22Rv1 (cell line): ENCODE results near the gene PDE1A.

ENCODE experiments used
- H3K27ac ChIP-seq: fragments of 450-650 bp; 2 replicates; pipeline ENCODE4 v1.5.1; 2017
- ZFX ChIP-seq: fragments of 450-650 bp; IDR thresholded peaks from 2 replicates; pipeline ENCODE4 v1.6.1; 2017; ENCODE audit warnings: antibody characterized with exemption, borderline replicate concordance
- TF ChIP-seq, protein P1 (sequence below): fragments of 450-650 bp; IDR thresholded peaks from 2 replicates; pipeline ENCODE4 v1.5.1; 2017; ENCODE audit warnings: mild to moderate bottlenecking

The PDE1A gene

DNA sequence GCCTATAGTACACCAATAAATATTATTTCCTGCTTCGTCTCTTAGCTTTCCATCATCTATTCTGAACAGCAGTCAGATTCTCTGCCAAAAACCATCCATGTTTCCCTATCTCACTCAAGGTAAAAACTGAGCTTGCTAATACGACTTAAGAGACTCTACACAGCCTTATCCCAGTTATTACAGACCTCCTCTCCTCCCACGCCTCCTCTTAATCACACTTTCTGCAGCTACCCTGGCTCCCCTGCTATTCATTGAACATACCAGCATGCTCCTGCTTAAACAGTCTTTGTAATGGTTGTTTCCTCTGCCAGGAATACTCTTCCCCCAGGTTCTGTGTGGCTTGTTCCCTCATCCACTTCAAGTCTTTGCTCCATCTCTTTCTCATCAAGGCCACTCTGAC, 81.5 kb downstream of the PDE1A start:
- H3K27ac ChIP-seq: no peak overlapping the region
- no peak for TF ChIP-seq ZFX
- TF ChIP-seq, protein P1, sequence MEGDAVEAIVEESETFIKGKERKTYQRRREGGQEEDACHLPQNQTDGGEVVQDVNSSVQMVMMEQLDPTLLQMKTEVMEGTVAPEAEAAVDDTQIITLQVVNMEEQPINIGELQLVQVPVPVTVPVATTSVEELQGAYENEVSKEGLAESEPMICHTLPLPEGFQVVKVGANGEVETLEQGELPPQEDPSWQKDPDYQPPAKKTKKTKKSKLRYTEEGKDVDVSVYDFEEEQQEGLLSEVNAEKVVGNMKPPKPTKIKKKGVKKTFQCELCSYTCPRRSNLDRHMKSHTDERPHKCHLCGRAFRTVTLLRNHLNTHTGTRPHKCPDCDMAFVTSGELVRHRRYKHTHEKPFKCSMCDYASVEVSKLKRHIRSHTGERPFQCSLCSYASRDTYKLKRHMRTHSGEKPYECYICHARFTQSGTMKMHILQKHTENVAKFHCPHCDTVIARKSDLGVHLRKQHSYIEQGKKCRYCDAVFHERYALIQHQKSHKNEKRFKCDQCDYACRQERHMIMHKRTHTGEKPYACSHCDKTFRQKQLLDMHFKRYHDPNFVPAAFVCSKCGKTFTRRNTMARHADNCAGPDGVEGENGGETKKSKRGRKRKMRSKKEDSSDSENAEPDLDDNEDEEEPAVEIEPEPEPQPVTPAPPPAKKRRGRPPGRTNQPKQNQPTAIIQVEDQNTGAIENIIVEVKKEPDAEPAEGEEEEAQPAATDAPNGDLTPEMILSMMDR: no peak

DNA sequence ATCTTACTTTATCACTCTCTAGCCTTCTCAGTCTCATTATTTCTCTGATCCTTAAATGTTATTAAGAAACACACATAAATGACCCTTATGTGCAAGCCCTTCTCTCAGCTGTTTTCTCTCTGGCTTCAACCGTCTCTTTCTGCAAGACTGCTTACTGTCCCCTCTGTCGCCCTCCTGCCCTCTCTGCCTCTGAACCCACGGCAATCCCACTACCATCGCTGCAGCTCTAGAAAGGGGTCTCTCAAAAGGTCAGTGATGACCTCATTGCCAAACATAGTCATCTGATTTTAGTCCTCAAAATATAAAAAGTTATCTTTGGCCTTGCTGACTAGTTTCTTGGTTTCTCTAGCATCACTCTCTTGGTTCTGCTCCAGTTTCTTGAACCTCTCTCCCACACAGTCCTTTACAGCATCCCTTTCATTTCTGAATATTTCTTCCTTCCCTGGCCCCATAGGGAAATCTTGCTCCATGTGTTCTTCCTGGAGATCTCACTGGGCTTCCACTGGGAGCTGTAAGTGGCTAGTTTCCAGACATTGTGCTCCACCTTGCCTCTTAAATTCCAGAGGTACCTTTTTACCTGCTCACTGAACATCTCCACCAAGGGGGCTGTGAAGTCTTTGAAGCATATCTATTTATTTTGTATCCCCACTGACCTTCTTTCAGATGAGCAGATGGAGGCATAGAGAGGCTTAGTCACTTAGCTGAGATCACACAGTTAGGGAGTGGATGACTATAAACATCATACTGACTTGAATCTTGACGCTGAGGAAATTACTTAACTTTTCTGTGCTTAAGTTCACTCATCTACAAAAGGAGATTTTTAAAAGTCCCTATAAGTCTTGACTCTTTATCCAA, 96.2 kb downstream of the PDE1A start:
- TF ChIP-seq ZFX: no peak
- TF ChIP-seq, protein P1: no peak
- no peak overlapping the region for H3K27ac ChIP-seq

DNA sequence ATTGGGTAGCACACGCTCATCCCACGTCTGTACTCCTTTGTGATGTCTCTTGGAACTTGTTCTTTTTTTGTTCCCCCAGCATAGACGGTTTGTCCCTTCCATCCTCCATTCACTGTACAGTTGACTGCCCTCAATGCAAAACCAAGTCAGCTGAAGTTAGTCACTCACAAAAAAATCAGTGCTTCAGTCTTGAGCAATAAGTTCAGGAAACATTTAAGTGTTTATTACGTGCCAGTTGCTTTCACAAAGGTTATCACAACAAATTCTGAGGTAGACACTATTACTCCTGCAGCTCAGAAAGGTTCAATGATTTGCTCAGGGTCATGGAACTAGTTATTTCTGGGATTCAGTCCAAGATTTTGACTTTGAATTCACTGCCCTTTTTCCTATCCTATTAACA, 102.2 kb downstream of the PDE1A start:
- no peak overlapping the region for H3K27ac ChIP-seq
- TF ChIP-seq, protein P1: no peak
- TF ChIP-seq ZFX: no peak

DNA sequence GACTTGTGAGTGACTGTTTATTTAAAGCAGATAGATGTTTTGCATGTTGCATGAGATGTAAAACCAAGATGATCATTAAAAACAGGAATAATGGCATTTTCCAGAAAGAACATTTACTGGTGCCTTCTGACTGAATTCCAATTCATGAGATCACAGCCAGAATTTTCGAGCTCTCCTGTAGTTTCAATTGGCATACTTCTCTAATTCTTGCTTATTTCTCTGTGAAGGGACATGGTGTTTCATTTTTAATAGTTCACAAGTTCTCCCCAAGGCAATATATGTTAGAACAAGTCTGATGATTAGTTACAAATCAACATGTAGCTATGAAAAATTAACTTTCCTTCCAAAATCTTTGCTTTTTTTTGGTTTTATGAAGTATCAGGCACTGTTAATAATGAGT, 105.7 kb downstream of the PDE1A start:
- TF ChIP-seq, protein P1: no peak
- TF ChIP-seq ZFX: no peak

DNA sequence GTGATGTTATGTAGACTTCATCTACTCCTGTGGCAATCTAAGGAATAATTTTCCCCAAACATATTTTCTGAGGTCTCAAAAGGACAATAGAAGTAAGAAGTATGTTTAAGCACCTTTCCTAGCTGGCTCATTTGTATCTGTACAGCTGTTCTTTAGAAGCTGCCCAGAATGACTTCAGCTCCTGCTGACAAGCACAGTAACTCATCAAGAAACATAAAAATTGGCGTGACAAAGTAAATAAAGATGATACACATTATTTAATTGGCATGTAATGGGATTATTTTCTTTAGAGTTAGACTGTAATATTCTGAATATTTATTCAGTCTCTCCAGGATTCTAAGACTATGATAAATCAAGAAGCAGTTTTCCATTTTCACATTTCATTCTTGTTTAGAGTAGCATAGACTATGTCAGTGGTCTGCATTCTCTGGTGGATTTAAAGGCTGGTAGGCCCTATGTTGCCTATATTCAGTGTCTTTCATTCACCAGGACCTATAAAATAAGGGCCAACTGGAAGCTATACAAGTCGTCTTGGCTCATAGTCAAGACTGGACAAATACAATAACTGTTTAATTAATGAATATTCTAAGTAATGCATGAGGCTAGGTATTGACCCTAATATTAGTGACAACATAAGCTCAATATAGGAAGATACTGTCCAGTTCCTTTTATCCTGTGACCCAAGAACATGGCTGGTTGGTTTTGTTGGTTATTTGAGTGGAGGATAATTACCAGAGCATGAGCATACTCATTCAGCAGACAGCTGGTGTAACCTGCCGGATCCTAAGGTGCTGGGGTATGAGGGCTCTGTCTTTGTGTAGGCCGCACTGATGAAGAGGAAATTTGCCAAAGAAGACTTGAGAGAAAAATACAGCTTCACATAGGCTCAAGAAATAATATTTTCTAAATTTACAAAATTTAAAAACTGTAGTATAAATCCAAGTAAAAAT, 107.0 kb downstream of the PDE1A start:
- TF ChIP-seq, protein P1: no peak
- TF ChIP-seq ZFX: no peak
- H3K27ac ChIP-seq: no peak overlapping the region

More for the DNA sequence above, 105.7 kb downstream of the PDE1A start:
- H3K27ac ChIP-seq: no peak overlapping the region

DNA sequence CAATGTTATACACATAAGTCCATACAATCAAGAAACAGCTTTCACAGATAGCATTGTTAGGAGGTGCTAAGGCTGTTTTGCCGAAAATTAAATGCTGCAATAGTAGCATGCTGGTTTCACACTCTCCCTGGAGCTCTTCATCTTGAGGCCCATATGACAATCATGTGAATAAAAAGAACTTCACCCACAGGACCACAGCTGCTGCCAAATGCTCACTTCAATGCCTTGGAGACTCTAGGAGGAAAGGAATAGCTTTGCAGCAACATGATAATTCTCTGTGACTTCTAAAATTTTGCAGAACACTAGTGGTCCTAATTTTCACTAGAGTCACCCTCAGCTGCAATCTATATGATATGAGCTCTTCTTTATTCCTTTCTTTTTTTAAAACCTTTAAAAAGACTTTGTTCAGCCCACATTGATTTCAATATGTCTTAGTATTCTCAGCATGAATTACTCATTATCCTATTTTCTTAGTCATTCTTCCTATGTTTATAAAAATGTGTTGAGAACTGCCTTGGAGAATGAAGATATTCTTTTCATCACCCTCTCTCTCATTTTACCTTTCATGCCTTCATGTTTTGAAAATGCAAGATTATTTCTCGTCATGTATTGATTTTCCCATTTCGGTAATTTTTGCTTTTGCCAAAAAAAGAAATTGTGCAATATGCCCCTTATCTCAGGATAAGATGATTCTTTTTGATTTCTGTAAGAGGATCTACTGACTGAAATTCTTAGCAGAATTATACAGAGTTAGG, 108.2 kb downstream of the PDE1A start:
- no peak overlapping the region for H3K27ac ChIP-seq
- TF ChIP-seq, protein P1: no peak
- no peak for TF ChIP-seq ZFX
